Mammary epithelial cell (primary cell): ENCODE data around the gene FLT4.
"Not testable (repeated sequence)": the region's sequence is repeated elsewhere in the genome, so short reads cannot be mapped to it uniquely, and the experiment has no call there.

ENCODE experiments used
- CTCF ChIP-seq, 2 donors: IDR thresholded peaks in 1 of 2; conservative IDR thresholded peaks in 1 of 2; 2 replicates each; pipeline ENCODE4 v1.5.1; 2011 to 2012; ENCODE audit warnings: inconsistent platforms in 2 of 2, low read length in 2 of 2, mild to moderate bottlenecking in 2 of 2, control low read depth in 1 of 2, low read depth in 1 of 2; ENCODE audit not compliant: insufficient read depth in 1 of 2; ENCODE audit errors: extremely low read depth in 1 of 2
- EZH2 ChIP-seq: IDR thresholded peaks from 2 replicates; pipeline ENCODE4 v1.6.1; 2012; ENCODE audit warnings: low read length, inconsistent platforms, borderline replicate concordance

GRCh38 chr5:180678319-180678718, 28.9 kb upstream of the FLT4 start:
- TF ChIP-seq CTCF (conservative IDR thresholded peaks at IDR 0.05 in 1 of 2, IDR thresholded peaks at IDR 0.05 in 1 of 2; ENCODE audit: extremely low read depth in 1 of 2, insufficient read depth in 1 of 2, low read depth in 1 of 2, low read length in 2 of 2); EZH2: not testable (repeated sequence)
